HepG2 (cell line): ENCODE data around the gene SIX4. TPM values are rescaled to one million over a fixed set of nuclear protein-coding genes. Genes with fewer than 3 reads are reported as not detected.

Source experiments
- CEBPZ ChIP-seq: IDR thresholded peaks from 2 replicates; pipeline ENCODE4 v1.6.1; 2012; ENCODE audit warnings: low read length, improper control_type of control experiment
- ELF1 ChIP-seq: sonication (generic); formaldehyde crosslinking; IDR thresholded peaks from 2 replicates; pipeline ENCODE4 v1.4.0; 2020; ENCODE audit warnings: missing genetic modification reagents
- ETS1 ChIP-seq: sonication (generic); formaldehyde crosslinking; IDR thresholded peaks from 2 replicates; pipeline ENCODE4 v1.4.0; 2020; ENCODE audit warnings: missing genetic modification reagents
- GLI4 ChIP-seq: sonication (generic); formaldehyde crosslinking; IDR thresholded peaks from 2 replicates; pipeline ENCODE4 v1.5.1; 2020; ENCODE audit warnings: missing genetic modification reagents, mild to moderate bottlenecking, moderate library complexity, borderline replicate concordance
- MYC ChIP-seq: sonication (generic); formaldehyde crosslinking; IDR thresholded peaks from 2 replicates; pipeline ENCODE4 v1.9.0; 2021; ENCODE audit warnings: missing genetic modification reagents, borderline replicate concordance
- PCBP2 ChIP-seq: fragments of 200-400 bp; formaldehyde crosslinking; optimal IDR thresholded peaks from 2 replicates; pipeline ENCODE3; 2018; ENCODE audit warnings: low read length, low read depth; ENCODE audit not compliant: poor library complexity, severe bottlenecking
- SCMH1 ChIP-seq: sonication (generic); formaldehyde crosslinking; IDR thresholded peaks from 2 replicates; pipeline ENCODE4 v1.9.0; 2021; ENCODE audit warnings: missing genetic modification reagents, mild to moderate bottlenecking, borderline replicate concordance
- SRSF9 ChIP-seq: fragments of 200-400 bp; formaldehyde crosslinking; IDR thresholded peaks from 2 replicates; pipeline ENCODE4 v1.6.1; 2018; ENCODE audit warnings: borderline replicate concordance, mild to moderate bottlenecking, low read depth, low read length; ENCODE audit not compliant: insufficient read depth, poor library complexity, severe bottlenecking
- ZFYVE20 ChIP-seq: sonication (generic); formaldehyde crosslinking; IDR thresholded peaks from 2 replicates; pipeline ENCODE4 v1.8.0; 2023; ENCODE audit warnings: low read depth, mild to moderate bottlenecking, moderate library complexity, missing genetic modification reagents, borderline replicate concordance
- ZMYM2 ChIP-seq: sonication (generic); formaldehyde crosslinking; IDR thresholded peaks from 2 replicates; pipeline ENCODE4 v1.8.0; 2022; ENCODE audit warnings: mild to moderate bottlenecking, missing genetic modification reagents
- ZNF142 ChIP-seq: sonication (generic); formaldehyde crosslinking; IDR thresholded peaks from 2 replicates; pipeline ENCODE4 v1.4.0; 2020; ENCODE audit warnings: missing genetic modification reagents
- ZNF280B ChIP-seq: sonication (generic); formaldehyde crosslinking; IDR thresholded peaks from 2 replicates; pipeline ENCODE4 v1.5.0; 2020; ENCODE audit warnings: missing genetic modification reagents, mild to moderate bottlenecking, borderline replicate concordance
- ZNF296 ChIP-seq: sonication (generic); formaldehyde crosslinking; conservative IDR thresholded peaks from 2 replicates; pipeline ENCODE4 v1.5.0; 2020; ENCODE audit warnings: mild to moderate bottlenecking, missing genetic modification reagents
- ZNF546 ChIP-seq: sonication (generic); formaldehyde crosslinking; conservative IDR thresholded peaks from 2 replicates; pipeline ENCODE4 v1.8.1; 2023; ENCODE audit warnings: mild to moderate bottlenecking, missing genetic modification reagents
- ZNF678 ChIP-seq: sonication (generic); formaldehyde crosslinking; IDR thresholded peaks from 2 replicates; pipeline ENCODE4 v1.4.0; 2020; ENCODE audit warnings: mild to moderate bottlenecking, missing genetic modification reagents
- ZNF713 ChIP-seq: sonication (generic); formaldehyde crosslinking; IDR thresholded peaks from 2 replicates; pipeline ENCODE4 v1.4.0; 2020; ENCODE audit warnings: mild to moderate bottlenecking, missing genetic modification reagents
- polyA plus RNA-seq, 8 experiments: library from polyadenylated mRNA; depleted of rRNA in 3 of 8; stranded (reverse) in 7 of 8; unstranded in 1 of 8; fragments of >200 nt; fragmentation: Illumina TruSeq in 4 of 8; extraction: Trizol in 4 of 8; gene quantifications; 2 replicates each; pipeline versions ENCODE4 v1.2.1 to v1.2.3, GENCODE V29; 2011 to 2016; ENCODE audit warnings: low read depth in 4 of 8, missing spikeins in 1 of 8, mixed read lengths in 1 of 8; ENCODE audit not compliant: insufficient read depth in 1 of 8
- total RNA-seq, 5 experiments: library from RNA; depleted of rRNA; stranded (reverse); fragments of >200 nt; fragmentation: Illumina TruSeq; extraction: Trizol; gene quantifications; 2 replicates each; pipeline ENCODE4 v1.2.3, GENCODE V29; 2016; ENCODE audit warnings: low read depth in 1 of 5

SIX4 gene
- total and polyA plus RNA-seq, 2 of the 13 experiments (the other 11 are each of a cell fraction or from before 2014, with no cell fraction given) = 5.0 to 6.0 TPM

GRCh38 chr14:60722357-60723115, 1.6 kb downstream of the SIX4 start (continued):
- TF ChIP-seq ZFYVE20 (CRISPR knock-in tag) = no peak
- no peak for TF ChIP-seq CEBPZ
- no peak for TF ChIP-seq ZMYM2 (CRISPR knock-in tag)
- TF ChIP-seq GLI4 (CRISPR knock-in tag) = no peak
- TF ChIP-seq ETS1 (CRISPR knock-in tag) = no peak
- TF ChIP-seq SCMH1 = no peak
- TF ChIP-seq ZNF142 = no peak
- TF ChIP-seq SRSF9 = no peak
- TF ChIP-seq ZNF296 (CRISPR knock-in tag) = no peak
- TF ChIP-seq MYC (CRISPR knock-in tag) = peak; percentile 44; the same call in 1 of the 2 replicates
- TF ChIP-seq ZNF546 (CRISPR knock-in tag) = peak; percentile 48; the same call in 1 of the 2 replicates
- TF ChIP-seq ZNF280B (CRISPR knock-in tag) = peak; percentile 34; the same call in 1 of the 2 replicates
- no peak for TF ChIP-seq ELF1 (CRISPR knock-in tag)
- no peak for TF ChIP-seq ZNF713 (CRISPR knock-in tag)
- no peak for TF ChIP-seq PCBP2
- no peak for TF ChIP-seq ZNF678 (CRISPR knock-in tag)
